ENCODE measurements around the gene AFF4. TPM values are rescaled to one million over a fixed set of nuclear protein-coding genes. Genes with fewer than 3 reads are reported as not detected.

Gene AFF4
- total RNA-seq, 1 experiment from 2014 or later, result 38.6 TPM

- Histone ChIP-seq H3K27me3 (ENCODE audit: insufficient read depth, low read length) (no peaks in the 10 kb centered on the region), H2AFZ (ENCODE audit: low read depth, low read length, poor library complexity, severe bottlenecking) (no peak overlapping the region), H3K4me2 (ENCODE audit: low read length) (no peak overlapping the region), H3K27ac (ENCODE audit: low read depth, low read length) (no peak overlapping the region), H3K4me3 (replicated peaks in 1 of 2; ENCODE audit: low read depth in 1 of 2, low read length in 2 of 2) (no peak overlapping the region), H3K4me1 (ENCODE audit: control insufficient read depth in 1 of 2, insufficient read depth in 2 of 2, low read length in 2 of 2) (peaks cover 0 to 4% of the 10 kb centered on the region in 2 experiments; a peak in 2 of 4 replicates), H3K79me2 (ENCODE audit: insufficient read depth, low read length) (no peaks in the 10 kb centered on the region), H3K9me2 (ENCODE audit: insufficient read depth) (no peaks in the 10 kb centered on the region), H3K36me3 (ENCODE audit: control insufficient read depth in 1 of 2, insufficient read depth in 2 of 2, low read length in 2 of 2) (no peaks in the 10 kb centered on the region), H3K9ac (ENCODE audit: low read length) (no peak overlapping the region), H3K9me3 (ENCODE audit: control insufficient read depth in 1 of 2, insufficient read depth in 1 of 2, low read depth in 1 of 2, low read length in 2 of 2) (no peaks in the 10 kb centered on the region), H4K20me1 (ENCODE audit: insufficient read depth) (no peaks in the 10 kb centered on the region)
- ChIA-PET RAD21 (ENCODE audit: low non-redundant PET in 1 of 2, low total read pairs in 2 of 2, uncharacterized antibody in 2 of 2, unreplicated experiment in 2 of 2) (no interaction called here), CTCF (no interaction called here), POLR2A (no interaction called here)
- DNase-seq (ENCODE audit: low read depth, low spot score) (no peak), ATAC-seq (no peak)
- no TSS peak for BruUV-seq (replicated peaks)
- TF ChIP-seq CBX3 (IDR thresholded peaks at IDR 0.05; ENCODE audit: low read depth) (no peak), POLR2A (IDR thresholded peaks at IDR 0.05; ENCODE audit: borderline replicate concordance, extremely low read depth, insufficient read depth, insufficient read length) (no peak), TCF7L2 (IDR thresholded peaks at IDR 0.05; ENCODE audit: borderline replicate concordance, extremely low read depth, insufficient read depth, insufficient read length) (no peak), ZNF274 (IDR thresholded peaks at IDR 0.05; ENCODE audit: low read depth, low read length) (no peak), ZFX (IDR thresholded peaks at IDR 0.05) (no peak), EZH2phosphoT487 (IDR thresholded peaks at IDR 0.05; ENCODE audit: borderline replicate concordance) (no peak), YY1 (IDR thresholded peaks at IDR 0.05; ENCODE audit: extremely low read depth, insufficient replicate concordance, low read depth, low read length) (no peak), POLR2AphosphoS5 (IDR thresholded peaks at IDR 0.05; ENCODE audit: low read depth, low read length) (no peak), CEBPB (IDR thresholded peaks at IDR 0.05; ENCODE audit: low read depth) (no peak), SIN3A (IDR thresholded peaks at IDR 0.05; ENCODE audit: low read depth) (no peak), EZH2 (IDR thresholded peaks at IDR 0.05) (no peak), RAD21 (IDR thresholded peaks at IDR 0.05; ENCODE audit: low read depth) (no peak), EGR1 (IDR thresholded peaks at IDR 0.05; ENCODE audit: low read depth) (no peak), SP1 (IDR thresholded peaks at IDR 0.05; ENCODE audit: low read depth) (no peak)
- TF ChIP-seq, protein P1, sequence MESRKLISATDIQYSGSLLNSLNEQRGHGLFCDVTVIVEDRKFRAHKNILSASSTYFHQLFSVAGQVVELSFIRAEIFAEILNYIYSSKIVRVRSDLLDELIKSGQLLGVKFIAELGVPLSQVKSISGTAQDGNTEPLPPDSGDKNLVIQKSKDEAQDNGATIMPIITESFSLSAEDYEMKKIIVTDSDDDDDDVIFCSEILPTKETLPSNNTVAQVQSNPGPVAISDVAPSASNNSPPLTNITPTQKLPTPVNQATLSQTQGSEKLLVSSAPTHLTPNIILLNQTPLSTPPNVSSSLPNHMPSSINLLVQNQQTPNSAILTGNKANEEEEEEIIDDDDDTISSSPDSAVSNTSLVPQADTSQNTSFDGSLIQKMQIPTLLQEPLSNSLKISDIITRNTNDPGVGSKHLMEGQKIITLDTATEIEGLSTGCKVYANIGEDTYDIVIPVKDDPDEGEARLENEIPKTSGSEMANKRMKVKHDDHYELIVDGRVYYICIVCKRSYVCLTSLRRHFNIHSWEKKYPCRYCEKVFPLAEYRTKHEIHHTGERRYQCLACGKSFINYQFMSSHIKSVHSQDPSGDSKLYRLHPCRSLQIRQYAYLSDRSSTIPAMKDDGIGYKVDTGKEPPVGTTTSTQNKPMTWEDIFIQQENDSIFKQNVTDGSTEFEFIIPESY (IDR thresholded peaks at IDR 0.05; ENCODE audit: extremely low read depth, insufficient replicate concordance, low read length), result no peak
- TF ChIP-seq, protein P2, sequence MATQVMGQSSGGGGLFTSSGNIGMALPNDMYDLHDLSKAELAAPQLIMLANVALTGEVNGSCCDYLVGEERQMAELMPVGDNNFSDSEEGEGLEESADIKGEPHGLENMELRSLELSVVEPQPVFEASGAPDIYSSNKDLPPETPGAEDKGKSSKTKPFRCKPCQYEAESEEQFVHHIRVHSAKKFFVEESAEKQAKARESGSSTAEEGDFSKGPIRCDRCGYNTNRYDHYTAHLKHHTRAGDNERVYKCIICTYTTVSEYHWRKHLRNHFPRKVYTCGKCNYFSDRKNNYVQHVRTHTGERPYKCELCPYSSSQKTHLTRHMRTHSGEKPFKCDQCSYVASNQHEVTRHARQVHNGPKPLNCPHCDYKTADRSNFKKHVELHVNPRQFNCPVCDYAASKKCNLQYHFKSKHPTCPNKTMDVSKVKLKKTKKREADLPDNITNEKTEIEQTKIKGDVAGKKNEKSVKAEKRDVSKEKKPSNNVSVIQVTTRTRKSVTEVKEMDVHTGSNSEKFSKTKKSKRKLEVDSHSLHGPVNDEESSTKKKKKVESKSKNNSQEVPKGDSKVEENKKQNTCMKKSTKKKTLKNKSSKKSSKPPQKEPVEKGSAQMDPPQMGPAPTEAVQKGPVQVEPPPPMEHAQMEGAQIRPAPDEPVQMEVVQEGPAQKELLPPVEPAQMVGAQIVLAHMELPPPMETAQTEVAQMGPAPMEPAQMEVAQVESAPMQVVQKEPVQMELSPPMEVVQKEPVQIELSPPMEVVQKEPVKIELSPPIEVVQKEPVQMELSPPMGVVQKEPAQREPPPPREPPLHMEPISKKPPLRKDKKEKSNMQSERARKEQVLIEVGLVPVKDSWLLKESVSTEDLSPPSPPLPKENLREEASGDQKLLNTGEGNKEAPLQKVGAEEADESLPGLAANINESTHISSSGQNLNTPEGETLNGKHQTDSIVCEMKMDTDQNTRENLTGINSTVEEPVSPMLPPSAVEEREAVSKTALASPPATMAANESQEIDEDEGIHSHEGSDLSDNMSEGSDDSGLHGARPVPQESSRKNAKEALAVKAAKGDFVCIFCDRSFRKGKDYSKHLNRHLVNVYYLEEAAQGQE (IDR thresholded peaks at IDR 0.05; ENCODE audit: low read depth), result no peak
- TF ChIP-seq, protein P3, sequence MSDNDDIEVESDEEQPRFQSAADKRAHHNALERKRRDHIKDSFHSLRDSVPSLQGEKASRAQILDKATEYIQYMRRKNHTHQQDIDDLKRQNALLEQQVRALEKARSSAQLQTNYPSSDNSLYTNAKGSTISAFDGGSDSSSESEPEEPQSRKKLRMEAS (IDR thresholded peaks at IDR 0.05), result no peak
- intact Hi-C loops (cut with micrococcal nuclease), result no loop called here
These were observed 102.7 kb downstream of the AFF4 start for GRCh38 chr5:132860742-132861141.
